Measurements from ENCODE around the gene SMAD4. TPM values are rescaled to one million over a fixed set of nuclear protein-coding genes. Genes with fewer than 3 reads are reported as not detected.

SMAD4 gene
- total RNA-seq, 1 experiment from 2014 or later = 105 TPM

DNA sequence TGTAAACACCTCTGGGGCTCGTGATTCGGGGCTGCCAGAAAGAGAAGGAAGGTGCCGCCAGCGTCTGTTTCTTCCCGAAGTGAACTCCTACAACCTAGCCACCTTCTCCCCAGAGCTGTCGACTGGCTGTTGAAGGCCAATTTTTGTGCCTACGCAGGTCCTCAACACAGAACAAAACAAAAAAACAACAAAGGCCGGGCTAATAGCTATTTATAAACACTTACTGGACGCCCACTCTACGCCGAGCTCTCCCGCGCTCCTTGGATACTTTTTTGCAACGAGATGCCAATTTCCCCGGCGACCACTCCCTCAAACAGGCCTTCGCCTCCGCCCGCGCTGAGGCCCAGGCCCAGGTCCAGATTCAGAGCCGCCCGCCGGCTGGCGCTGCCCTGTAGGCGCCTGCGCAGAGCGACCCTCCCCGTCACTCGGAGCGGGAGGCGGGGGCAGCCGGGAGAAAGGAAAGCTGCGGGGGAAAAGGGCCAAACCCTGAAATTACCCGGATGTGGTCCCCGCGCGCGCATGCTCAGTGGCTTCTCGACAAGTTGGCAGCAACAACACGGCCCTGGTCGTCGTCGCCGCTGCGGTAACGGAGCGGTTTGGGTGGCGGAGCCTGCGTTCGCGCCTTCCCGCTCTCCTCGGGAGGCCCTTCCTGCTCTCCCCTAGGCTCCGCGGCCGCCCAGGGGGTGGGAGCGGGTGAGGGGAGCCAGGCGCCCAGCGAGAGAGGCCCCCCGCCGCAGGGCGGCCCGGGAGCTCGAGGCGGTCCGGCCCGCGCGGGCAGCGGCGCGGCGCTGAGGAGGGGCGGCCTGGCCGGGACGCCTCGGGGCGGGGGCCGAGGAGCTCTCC lies at the start of gene SMAD4 (continued):
- TF ChIP-seq, protein P1, sequence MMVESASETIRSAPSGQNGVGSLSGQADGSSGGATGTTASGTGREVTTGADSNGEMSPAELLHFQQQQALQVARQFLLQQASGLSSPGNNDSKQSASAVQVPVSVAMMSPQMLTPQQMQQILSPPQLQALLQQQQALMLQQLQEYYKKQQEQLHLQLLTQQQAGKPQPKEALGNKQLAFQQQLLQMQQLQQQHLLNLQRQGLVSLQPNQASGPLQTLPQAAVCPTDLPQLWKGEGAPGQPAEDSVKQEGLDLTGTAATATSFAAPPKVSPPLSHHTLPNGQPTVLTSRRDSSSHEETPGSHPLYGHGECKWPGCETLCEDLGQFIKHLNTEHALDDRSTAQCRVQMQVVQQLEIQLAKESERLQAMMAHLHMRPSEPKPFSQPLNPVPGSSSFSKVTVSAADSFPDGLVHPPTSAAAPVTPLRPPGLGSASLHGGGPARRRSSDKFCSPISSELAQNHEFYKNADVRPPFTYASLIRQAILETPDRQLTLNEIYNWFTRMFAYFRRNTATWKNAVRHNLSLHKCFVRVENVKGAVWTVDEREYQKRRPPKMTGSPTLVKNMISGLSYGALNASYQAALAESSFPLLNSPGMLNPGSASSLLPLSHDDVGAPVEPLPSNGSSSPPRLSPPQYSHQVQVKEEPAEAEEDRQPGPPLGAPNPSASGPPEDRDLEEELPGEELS (CRISPR knock-in tag; IDR thresholded peaks at IDR 0.05) = 0 out of 2 replicates have a peak, but pooled peaks have one; percentile 34
- peak; percentile 74 for TF ChIP-seq FOXP1 (CRISPR knock-in tag; IDR thresholded peaks at IDR 0.05; ENCODE audit: borderline replicate concordance)
- TF ChIP-seq, protein P2, sequence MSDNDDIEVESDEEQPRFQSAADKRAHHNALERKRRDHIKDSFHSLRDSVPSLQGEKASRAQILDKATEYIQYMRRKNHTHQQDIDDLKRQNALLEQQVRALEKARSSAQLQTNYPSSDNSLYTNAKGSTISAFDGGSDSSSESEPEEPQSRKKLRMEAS (CRISPR knock-in tag; IDR thresholded peaks at IDR 0.05) = peak; percentile 77
- TF ChIP-seq GRHL2 (CRISPR knock-in tag; IDR thresholded peaks at IDR 0.05; ENCODE audit: insufficient replicate concordance, severe bottlenecking) = no peak
- TF ChIP-seq, protein P3, sequence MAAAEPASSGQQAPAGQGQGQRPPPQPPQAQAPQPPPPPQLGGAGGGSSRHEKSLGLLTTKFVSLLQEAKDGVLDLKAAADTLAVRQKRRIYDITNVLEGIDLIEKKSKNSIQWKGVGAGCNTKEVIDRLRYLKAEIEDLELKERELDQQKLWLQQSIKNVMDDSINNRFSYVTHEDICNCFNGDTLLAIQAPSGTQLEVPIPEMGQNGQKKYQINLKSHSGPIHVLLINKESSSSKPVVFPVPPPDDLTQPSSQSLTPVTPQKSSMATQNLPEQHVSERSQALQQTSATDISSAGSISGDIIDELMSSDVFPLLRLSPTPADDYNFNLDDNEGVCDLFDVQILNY (CRISPR knock-in tag; IDR thresholded peaks at IDR 0.05) = peak; percentile 80; the same call in 1 of the 2 replicates
- TF ChIP-seq SMAD4 (CRISPR knock-in tag; IDR thresholded peaks at IDR 0.05) = no peak
- TF ChIP-seq ESRRA (CRISPR knock-in tag; IDR thresholded peaks at IDR 0.05; ENCODE audit: borderline replicate concordance) = no peak
- TF ChIP-seq JUN (CRISPR knock-in tag; IDR thresholded peaks at IDR 0.05) = peak; percentile 29; the same call in 1 of the 2 replicates
- TF ChIP-seq TEAD1 (CRISPR knock-in tag; IDR thresholded peaks at IDR 0.05) = peak; percentile 64
- 0 out of 2 replicates have a peak, but pooled peaks have one; percentile 74 for TF ChIP-seq TCF7 (CRISPR knock-in tag; IDR thresholded peaks at IDR 0.05; ENCODE audit: low read depth)
- TF ChIP-seq EMX1 (CRISPR knock-in tag; IDR thresholded peaks at IDR 0.05) = no peak
- no peak for TF ChIP-seq NFATC4 (CRISPR knock-in tag; IDR thresholded peaks at IDR 0.05)
- TF ChIP-seq, protein P4, sequence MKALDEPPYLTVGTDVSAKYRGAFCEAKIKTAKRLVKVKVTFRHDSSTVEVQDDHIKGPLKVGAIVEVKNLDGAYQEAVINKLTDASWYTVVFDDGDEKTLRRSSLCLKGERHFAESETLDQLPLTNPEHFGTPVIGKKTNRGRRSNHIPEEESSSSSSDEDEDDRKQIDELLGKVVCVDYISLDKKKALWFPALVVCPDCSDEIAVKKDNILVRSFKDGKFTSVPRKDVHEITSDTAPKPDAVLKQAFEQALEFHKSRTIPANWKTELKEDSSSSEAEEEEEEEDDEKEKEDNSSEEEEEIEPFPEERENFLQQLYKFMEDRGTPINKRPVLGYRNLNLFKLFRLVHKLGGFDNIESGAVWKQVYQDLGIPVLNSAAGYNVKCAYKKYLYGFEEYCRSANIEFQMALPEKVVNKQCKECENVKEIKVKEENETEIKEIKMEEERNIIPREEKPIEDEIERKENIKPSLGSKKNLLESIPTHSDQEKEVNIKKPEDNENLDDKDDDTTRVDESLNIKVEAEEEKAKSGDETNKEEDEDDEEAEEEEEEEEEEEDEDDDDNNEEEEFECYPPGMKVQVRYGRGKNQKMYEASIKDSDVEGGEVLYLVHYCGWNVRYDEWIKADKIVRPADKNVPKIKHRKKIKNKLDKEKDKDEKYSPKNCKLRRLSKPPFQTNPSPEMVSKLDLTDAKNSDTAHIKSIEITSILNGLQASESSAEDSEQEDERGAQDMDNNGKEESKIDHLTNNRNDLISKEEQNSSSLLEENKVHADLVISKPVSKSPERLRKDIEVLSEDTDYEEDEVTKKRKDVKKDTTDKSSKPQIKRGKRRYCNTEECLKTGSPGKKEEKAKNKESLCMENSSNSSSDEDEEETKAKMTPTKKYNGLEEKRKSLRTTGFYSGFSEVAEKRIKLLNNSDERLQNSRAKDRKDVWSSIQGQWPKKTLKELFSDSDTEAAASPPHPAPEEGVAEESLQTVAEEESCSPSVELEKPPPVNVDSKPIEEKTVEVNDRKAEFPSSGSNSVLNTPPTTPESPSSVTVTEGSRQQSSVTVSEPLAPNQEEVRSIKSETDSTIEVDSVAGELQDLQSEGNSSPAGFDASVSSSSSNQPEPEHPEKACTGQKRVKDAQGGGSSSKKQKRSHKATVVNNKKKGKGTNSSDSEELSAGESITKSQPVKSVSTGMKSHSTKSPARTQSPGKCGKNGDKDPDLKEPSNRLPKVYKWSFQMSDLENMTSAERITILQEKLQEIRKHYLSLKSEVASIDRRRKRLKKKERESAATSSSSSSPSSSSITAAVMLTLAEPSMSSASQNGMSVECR (CRISPR knock-in tag; IDR thresholded peaks at IDR 0.05; ENCODE audit: borderline replicate concordance) = peak; percentile 62; the same call in 1 of the 2 replicates
- TF ChIP-seq, protein P5, sequence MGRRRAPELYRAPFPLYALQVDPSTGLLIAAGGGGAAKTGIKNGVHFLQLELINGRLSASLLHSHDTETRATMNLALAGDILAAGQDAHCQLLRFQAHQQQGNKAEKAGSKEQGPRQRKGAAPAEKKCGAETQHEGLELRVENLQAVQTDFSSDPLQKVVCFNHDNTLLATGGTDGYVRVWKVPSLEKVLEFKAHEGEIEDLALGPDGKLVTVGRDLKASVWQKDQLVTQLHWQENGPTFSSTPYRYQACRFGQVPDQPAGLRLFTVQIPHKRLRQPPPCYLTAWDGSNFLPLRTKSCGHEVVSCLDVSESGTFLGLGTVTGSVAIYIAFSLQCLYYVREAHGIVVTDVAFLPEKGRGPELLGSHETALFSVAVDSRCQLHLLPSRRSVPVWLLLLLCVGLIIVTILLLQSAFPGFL (CRISPR knock-in tag; IDR thresholded peaks at IDR 0.05; ENCODE audit: borderline replicate concordance) = no peak
- TF ChIP-seq ZNF423 (CRISPR knock-in tag; IDR thresholded peaks at IDR 0.05) = peak; percentile 71
- no peak for TF ChIP-seq FOXJ3 (CRISPR knock-in tag; IDR thresholded peaks at IDR 0.05; ENCODE audit: borderline replicate concordance)
- TF ChIP-seq FOXK1 (CRISPR knock-in tag; IDR thresholded peaks at IDR 0.05) = peak; percentile 88
- TF ChIP-seq, protein P6, sequence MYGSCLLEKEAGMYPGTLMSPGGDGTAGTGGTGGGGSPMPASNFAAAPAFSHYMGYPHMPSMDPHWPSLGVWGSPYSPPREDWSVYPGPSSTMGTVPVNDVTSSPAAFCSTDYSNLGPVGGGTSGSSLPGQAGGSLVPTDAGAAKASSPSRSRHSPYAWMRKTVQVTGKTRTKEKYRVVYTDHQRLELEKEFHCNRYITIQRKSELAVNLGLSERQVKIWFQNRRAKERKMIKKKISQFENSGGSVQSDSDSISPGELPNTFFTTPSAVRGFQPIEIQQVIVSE (CRISPR knock-in tag; IDR thresholded peaks at IDR 0.05; ENCODE audit: borderline replicate concordance) = no peak
- no peak for TF ChIP-seq RORB (CRISPR knock-in tag; IDR thresholded peaks at IDR 0.05)
- peak; percentile 76 for TF ChIP-seq TP53 (CRISPR knock-in tag; IDR thresholded peaks at IDR 0.05)

All from WTC11 (cell line).